NCI-H446 (cell line): ENCODE measurements around the gene KSR1.
"Not testable (repeated sequence)": the region's sequence is repeated elsewhere in the genome, so short reads cannot be mapped to it uniquely, and the experiment has no call there.

Experiments
- DNase-seq, 2 experiments: peaks; one replicate each; lab custom pipeline; 2025; lab: John Stamatoyannopoulos, UW

The KSR1 gene

DNA sequence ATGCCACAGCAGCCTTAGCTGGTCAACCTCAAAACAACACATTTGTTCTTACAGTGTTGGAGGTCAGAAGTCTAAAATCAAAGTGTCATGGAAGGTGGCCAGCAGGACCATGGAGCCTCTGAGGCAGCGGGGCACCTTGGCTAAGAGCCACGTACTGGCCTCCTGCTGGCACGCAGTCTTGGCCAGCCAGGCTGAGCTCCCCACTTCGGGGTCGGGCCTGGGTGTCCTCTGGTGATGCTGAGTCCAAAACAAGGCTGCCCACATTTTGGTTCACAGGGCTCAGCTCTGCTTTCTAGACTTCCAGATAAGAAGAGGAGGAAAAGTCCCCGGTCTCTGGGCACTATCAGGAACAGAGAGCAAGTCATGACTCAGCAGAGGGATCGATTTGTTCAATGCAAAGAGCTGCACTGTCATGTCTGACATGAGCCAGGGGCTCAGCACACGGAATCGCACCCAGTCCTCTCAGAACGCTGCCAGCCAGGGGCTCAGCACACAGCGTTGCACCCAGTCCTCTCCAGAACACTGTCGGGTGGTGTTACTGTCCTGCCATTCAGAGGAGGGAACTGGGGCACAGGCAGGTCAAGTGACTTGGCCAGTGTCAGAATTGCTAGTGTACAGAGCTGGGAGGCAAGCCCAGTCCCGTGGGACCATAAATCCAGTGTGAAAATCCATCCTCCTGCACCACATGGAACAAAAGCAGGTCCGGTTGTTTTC, 177.2 kb downstream of the KSR1 start:
- no peak for DNase-seq

DNA sequence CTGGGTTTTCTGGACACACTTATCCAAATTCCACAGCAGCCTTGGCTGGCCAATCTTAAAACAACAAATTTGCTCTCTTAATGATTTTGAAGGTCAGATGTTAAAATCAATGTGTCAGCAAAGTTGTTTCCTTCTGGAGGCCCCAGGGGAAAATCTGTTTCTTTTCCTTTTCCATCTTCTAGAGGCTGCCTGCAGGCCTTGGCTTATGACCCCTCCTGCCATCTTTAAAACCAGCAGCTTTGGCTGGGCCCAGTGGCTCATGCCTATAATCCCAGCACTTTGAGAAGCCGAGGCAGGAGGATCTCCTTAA, 177.7 kb downstream of the KSR1 start:
- no peak for DNase-seq

DNA sequence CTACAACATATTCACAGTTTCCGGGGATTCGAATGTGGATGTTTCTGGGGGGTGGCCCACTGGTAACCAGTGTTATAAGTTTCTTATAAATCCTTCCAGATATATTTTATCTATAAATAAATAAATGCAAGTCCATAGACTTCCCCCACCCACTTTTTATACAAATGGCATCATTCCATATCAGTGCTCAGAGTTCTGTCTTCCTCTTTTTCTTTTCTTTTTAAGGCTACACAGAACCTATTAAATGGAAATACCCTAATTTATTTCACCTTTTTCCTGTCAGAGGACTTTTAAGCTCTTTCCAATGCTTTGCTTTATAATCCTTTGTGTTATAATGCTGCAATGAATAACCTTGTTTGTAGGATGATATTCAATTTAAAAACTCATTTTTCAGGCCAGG, 178.5 kb downstream of the KSR1 start:
- no peak for DNase-seq

DNA sequence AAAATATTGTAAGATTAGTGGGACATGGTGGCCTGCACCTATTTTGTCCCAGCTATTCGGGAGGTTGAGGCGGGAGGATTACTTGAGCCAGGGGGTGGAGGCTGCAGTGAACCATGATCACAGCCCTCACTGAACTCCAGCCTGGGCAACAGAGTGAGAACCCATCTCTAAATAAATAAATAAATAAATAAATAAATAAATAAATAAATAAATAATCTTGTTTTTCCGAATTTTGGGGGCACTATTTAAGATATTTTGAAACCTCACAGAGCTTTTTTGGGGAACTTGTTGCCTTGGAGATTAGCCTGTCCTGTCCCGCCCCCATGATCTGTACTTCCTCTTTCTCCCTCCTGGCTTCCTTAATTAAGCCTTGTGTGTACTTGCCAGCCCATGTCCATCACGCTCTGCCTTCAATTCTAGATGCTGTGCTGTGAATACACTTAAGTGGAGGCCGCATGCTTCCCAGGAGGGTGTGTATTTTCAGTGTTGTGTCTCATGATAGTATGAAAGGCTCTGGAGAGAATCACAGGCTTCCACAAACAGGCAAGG, 179.1 kb downstream of the KSR1 start:
- DNase-seq, result no peak

DNA sequence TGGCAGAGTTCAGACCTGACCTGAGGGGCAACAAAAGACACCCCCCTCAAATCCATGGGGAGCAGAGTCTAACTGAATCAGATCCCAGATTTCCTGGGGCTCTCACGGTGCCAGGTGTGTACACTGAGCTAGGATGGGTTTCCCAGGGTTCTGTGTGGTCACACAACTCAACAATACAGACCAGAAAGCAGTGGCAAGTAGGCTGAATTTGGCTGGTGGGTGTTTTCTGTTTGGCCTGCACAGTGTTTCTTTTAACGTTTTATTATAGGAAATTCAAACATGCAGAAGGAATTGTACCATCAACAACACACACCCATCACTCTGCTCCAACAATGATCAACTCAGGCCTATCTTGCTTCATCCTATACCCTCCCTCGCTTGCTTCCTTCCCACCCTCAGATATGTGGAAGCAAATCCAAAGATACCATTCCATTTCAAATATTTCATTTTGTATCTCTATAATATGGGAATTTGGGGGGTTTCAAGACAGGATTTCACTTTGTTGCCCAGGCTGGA, 179.8 kb downstream of the KSR1 start:
- not testable (repeated sequence) for DNase-seq

DNA sequence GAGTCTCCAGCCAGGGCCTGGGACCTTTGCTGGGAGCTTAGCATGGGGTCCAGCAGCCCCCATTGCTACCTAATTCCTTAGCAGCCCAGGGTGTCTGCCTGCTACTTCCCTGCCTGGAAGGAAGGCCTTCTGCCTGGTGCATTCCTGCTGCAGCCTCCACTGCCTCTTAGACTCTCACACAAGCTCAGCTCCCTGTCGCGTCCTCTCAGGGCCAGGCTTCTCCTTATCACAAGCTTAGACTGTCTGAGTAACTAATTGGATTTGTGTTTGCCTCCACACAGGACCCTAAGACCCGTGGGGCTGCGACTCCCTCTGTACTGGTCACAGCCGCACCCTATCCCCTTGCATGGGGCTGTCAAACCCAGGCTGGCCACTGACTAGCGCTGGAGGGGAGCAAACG, 181.6 kb downstream of the KSR1 start:
- not testable (repeated sequence) for DNase-seq

DNA sequence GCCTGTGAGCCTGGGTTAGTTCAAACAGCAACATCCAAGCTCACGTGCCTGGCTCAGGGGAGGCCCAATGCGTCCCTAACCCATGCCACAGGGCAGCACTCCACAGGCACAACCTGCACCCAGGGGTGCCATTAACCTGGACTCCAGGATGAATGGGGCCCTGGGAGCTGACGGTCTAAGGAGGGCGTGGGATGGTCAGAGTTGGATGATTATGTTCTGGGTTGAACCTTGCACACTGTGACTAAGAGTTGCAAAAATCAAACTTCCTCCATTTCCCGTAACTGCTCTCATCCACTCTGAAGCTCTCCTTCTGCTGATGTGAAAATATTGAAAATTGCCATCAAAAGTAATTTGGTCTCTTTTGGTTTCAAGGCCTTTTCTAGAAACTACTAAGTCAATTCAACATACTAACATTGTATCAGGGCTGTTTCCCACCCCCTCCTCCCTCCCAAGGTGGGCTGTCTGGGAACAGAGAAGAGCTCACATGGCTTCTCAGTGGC, 182.2 kb downstream of the KSR1 start:
- not testable (repeated sequence) for DNase-seq

DNA sequence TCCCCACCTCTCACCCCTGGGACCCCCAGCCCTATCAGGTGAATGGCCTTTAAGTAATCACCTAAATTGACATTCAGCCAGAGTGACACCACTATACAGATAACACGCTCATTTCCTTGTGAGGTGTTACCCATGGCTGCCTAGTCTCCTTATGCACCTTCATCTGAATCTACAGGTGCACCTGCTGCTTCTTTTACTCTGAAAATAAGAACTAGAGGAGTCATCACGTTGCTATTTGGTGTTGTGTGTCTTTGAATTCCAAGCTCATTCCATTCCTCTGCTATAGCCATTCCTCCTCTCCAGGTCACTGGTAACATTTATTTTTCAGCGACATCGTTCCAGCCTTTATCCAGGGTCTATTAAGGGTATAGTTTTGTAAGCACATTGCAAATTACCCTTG, 184.5 kb downstream of the KSR1 start:
- DNase-seq, result no peak

DNA sequence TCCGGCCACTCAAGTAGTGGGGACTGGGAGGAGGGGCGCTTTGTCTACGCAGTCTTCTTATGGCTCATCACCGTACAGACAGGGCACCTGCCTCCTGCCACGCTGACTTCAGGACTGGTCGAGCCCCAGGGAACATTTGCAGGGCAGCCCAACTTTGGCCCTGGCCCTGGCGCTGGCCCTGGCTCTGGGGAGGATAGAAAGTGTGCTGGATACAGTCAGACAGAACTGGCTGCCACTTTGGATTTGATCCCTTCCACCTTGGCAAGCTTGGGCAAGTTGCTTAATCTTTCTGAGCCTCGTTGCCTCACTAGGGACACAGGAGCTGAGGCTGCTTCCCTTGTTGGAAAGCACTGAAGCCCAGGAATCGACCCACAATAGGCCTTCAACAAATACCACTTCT, 188.3 kb downstream of the KSR1 start:
- DNase-seq, result no peak

DNA sequence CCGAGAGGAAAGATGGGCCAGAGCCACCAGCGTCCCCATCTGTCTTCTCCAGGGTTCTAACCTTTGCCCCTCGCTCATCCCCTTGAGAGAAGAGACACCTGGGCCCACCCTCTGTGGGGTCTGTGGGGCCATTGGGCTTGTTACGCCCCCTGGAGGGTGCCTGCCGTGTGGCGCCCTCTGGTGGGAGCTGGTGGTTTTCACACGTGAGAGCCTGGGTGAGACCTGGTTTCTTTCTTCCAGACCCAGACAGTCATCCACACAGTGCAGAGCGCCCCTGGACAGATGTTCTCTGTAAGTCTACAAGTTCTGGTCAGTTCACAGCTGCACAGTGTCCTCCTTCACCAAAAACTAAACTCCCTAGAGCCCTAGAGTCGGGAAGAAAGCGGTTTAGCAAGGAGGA, 189.4 kb downstream of the KSR1 start:
- DNase-seq, result not testable (repeated sequence)

DNA sequence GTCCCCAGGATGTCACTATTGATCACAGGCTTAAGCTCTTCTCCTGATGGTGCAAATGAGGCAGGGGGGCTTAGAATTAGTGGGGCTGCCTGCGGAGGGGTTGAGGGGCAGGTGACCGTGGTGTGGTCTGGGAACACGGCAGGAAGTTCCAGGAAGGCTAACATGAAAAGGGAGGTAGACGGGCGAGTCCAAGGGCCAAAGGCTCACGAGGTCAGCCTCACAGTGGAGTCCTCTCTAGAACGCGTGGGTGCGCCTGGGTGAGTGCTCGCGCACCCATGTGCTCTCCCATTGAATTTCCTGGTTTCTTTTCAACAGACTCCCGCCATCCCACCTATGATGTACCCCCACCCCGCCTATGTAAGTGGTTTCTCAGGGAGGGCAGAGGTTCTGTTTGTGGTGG, 190.0 kb downstream of the KSR1 start:
- DNase-seq, result no peak

DNA sequence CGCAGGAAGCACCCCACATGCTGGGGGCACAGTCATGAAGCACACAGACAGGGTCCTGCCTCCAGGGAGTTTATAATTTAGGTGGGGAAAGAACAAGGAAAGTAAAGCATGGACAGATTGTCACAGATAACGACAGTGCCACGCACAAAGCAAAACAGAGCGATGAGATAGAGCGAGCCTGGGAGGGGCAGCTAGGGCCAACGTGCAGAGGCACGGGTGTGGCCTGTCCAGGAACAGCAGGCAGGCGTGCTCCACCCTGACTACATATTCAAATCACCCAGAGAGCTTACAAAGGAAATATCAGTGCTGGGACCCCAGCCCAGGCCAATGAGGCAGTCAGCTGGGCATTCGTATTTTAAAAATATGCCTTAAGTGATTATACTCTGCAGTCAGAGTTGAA, 191.5 kb downstream of the KSR1 start:
- DNase-seq, result no peak

DNA sequence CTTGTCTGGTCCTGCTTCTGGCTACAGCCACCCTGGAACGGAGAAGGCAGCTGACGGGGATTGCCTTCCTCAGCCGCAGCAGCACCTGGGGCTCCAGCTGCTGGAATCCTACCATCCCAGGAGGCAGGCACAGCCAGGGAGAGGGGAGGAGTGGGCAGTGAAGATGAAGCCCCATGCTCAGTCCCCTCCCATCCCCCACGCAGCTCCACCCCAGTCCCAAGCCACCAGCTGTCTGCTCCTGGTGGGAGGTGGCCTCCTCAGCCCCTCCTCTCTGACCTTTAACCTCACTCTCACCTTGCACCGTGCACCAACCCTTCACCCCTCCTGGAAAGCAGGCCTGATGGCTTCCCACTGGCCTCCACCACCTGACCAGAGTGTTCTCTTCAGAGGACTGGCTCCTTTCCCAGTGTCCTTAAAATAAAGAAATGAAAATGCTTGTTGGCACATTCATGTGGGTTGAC, 192.9 kb downstream of the KSR1 start:
- not testable (repeated sequence) for DNase-seq

DNA sequence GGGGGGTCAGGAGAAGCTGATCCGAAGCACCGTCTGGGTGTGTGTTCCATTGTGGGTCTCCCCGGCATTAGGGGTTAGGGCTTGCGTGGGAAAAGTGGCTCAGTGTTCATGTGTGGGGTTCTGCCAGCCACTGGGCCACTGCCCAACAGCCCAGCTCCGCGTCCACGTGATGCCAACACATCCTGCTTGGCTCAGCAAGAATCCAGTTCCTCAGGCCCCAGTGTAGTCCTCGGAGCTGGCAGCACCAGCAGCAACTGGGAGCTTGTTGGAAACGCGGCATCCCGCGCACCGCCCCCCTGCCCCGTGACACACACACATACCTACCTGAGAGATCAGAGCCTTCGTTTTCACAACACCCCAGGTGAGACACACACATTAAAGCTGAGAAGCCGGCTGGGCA, 193.7 kb downstream of the KSR1 start:
- DNase-seq, result no peak

DNA sequence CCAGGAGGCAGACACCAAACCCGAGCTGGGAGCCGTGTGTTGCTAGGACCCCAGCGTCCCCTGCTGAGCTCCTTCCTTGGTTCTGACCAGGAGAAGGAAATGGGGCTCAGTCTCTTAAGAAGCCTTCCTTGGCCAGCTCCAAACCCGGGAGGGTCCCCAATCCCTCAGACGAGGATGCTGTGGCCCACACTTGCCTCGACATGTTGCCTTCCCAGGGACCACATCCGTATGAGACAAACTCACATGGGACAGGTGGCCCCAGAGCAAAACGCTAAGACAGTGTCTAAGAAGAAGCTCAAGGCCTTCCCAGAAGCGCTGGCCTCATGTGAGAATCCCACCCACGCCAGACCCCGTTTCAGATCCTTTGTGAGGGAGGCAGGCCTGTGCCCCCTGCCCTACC, 194.6 kb downstream of the KSR1 start:
- no peak for DNase-seq

DNA sequence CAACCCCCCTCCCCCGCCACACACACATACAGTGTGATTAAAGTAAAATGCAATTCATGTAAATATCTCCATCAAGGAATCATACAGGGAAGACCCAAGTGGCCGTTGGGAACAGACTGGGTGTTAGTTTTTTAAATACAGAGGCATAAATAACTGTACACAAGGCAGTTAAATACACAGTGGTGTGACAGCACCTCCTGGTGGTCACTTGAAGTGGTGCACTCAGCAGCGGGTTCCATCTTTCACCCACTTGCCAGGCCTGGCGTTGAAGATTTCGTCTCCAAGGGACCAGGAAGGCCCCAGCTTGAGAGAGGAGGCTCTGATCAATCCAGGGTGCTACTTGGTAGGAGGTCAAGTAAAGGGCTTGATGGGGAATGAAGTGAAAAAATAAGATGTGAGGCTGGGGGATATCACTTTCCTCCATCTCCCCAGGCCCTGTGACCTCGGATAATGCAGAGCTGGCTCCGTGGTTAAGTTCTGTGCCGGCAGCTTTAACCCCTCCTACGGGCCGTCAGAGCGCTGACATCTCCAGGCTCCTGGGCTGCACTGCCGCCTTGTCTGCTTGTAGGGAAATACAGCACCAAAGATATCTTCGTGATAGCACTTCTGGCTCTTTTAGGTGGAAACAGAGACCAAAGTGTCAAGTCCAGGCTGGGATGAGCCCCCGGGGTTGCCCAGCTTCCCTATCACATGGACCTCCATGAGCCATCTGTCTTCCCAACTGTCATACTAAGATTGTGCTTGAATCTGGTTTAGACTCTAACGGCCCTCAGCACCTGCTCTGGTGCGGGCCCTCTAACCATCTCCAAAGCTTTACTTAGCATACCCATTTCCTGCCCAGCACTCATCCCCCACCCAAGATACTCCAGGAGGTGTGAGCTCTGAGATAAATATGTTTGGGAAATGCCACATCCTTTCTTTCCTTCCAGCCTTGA, 195.4 kb downstream of the KSR1 start:
- DNase-seq, result peak in 1 of 2 experiments; percentile 24

DNA sequence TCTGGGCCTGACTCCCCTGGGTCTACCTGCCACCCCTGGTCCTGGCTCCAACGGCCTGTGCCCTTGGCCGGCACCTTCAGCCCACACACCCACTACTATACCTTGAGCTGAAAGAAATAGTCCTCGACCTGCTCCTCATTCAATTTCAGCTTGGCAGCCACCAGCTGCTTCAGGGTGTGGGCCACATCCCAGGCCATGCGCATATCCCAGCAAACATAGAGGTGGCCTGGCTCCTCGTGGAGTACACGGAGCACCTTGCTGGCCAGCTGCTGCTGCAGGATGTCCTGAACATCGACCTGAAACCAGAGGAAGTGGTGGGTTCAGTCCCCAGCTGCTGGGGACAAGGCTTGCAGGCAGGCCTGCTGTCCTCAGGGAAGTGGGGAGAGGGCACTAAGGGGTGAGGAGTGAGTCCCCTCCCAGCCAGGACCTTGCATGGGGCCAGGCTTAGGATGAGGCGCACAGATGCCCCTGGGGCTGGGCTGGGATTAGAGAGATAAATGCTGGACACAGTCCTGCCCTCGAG, 197.3 kb downstream of the KSR1 start:
- not testable (repeated sequence) for DNase-seq

DNA sequence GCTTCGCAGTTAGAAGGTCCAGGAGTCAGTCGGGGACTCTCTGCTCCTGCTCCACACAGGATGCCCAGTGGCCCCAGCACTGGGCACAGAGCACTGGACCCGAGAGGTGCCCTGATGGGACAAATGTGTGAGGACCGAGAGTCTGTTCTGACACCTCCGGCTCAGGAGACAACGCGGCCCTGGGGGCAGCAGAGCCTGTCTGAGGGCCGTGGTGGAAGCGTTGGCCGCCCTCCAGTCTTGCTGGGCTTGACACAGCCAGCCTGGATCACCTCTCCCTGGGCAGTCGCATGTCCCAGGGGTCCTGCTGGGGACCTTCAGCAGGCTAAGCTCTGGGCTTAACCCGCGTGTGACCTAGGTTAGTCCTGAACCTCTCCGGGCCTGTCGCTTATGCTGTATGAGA, 197.9 kb downstream of the KSR1 start:
- no peak for DNase-seq

DNA sequence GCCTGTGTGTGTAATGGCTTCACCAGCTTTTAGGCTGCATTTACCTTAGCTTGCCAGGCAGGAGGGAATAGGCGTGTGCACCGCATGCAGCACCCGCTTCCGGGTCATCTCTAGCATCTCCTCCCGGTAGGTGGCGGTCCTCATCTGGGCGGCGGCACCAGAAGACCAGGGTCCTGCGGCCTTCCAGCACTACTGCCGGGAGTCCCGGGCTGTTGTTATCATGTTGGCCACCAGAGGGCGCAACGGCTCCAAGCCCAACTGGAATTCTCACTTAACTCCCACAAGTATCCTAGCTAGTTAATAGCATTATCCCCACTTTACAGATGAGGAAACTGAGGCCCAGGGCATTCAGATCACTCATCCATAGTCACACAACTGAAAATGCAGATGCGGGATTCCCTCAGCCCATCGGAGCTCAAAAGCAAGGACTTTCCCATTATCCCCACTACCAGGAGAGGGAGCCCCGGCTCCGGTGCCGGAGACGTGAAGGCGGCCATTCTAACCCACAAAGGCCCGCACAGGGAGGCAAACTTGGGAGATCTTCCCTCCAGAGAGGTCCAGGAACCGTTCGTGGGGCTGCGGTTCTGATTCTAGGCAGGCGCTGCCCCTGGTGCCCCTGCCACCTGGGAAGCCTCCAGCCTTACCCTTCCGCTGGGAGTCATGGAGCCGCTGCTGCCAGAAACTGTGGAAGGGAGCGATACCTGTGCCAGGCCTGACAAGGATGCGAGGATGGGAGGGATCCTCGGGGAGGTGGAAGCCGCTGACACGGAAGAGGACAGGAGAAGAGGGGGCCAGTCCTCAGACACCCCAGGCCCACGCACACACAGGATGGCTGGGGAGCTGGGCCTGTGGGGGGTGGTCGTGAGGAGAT, 198.6 kb downstream of the KSR1 start:
- peak; percentile 13 to 45 for DNase-seq

DNA sequence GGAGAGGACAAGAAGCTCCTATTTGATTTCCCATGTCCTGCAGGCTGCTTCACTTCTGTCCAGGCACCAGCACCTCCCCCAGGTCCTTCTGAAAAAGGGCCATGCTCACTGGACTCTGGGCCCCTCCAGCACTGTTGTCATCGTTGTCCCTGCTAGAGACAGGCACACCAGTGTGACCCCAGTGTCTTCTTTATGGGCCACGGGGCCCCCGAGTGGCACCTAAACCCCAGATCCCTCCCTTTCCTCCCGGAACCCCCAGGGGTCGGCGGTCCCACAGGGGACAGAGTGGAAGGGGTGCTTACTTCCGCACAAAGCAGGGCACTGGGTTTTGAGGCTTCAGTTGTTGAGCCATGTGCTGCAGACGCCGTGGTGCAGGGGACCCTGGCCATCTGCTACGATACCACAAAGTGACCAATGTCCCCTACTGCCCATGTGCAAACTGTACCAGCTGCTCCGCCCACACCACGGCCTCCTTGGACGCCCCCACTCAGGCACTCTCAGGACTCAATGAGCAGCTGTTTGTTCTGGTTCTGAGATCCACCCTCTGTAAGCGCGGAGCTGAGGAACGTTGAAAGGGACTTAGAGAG, 199.4 kb downstream of the KSR1 start:
- DNase-seq, result not testable (repeated sequence)

DNA sequence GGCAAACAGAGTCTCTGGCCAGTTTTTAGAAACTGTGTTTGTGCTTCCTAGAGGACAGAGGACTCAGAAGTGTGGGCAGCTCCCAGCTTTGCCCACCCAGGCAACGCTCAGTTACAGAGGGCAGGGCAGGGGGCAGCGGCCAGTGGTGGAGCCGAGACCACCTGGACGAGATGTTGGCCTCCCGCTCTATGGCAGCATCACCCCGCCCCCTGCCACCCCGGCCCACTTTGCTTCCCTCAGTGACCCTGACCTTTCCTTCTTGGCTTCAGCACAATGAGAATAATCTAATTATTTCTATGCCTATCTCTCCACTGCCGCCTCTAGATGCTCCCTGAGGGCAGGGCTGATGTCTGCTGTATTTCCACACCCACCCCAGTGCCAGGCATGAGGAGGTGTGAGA, 200.4 kb downstream of the KSR1 start:
- DNase-seq, result not testable (repeated sequence)
